GM18511 (cell line): Measurements from ENCODE around the gene TOP2A.

ENCODE experiments used
- ATAC-seq: cut with Tn5 transposase; IDR thresholded peaks from one replicate; pipeline ENCODE4 v1.9.1; 2021; ENCODE audit warnings: mild to moderate bottlenecking, moderate library complexity; ENCODE audit not compliant: unreplicated experiment

Gene TOP2A

DNA sequence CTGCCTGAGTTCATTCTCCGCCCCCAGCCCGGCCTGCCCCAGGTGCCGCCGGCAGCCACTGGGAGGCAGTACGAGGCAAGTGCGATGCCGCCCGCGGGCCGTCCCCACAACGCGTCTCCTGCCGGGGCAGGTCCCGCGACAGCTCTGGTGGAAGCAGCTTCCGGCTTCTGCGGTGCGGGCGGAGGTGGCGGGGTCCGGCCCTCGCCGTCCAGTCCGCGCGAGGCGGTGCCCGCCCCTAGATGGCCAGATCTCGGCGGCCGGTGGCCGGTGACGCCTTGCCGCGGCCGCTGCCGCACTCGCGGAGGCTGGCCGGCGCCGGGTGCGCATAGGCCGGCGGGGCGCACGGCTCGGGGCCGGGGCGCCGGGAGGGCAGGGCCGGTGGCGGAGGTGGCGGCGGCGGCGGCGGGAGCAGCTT, 55.0 kb downstream of the TOP2A start:
- peak; percentile 75 for ATAC-seq

DNA sequence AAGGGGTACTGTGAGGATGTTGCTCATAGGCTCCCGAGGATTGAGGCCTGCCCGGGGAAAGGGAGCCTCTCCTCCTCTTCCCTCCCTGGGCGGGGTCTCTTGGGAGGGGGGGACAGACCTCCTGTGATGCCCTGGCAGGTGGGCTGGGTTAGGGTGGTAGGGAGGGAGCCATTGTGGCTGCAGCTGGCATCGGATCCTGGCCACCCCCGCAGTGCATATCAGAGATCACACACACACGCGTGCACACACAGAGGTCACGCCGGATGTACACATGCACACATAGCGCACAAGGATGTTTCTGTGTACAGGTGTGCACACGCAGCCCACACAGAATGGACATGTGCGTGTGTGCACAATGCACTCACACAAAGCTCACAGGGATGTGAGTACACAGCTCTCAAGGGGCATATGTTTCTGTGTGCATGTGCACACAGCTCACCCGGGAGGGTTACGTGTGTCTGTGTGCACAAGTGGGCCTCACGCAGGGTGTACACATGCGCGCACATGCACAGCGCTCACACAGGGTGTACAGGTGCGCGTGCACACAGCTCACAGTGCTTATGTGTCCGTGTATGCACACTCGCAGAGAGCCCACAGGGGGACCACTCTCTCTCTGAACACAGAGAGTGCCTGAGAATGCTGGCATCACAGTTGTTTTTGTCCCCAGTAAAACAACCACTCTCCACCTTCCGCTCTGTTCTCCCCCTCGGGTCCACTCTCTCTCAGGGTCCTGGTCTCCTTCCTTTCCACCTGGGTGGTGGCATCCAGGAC, 55.6 kb downstream of the TOP2A start:
- ATAC-seq, result peak; percentile 14

DNA sequence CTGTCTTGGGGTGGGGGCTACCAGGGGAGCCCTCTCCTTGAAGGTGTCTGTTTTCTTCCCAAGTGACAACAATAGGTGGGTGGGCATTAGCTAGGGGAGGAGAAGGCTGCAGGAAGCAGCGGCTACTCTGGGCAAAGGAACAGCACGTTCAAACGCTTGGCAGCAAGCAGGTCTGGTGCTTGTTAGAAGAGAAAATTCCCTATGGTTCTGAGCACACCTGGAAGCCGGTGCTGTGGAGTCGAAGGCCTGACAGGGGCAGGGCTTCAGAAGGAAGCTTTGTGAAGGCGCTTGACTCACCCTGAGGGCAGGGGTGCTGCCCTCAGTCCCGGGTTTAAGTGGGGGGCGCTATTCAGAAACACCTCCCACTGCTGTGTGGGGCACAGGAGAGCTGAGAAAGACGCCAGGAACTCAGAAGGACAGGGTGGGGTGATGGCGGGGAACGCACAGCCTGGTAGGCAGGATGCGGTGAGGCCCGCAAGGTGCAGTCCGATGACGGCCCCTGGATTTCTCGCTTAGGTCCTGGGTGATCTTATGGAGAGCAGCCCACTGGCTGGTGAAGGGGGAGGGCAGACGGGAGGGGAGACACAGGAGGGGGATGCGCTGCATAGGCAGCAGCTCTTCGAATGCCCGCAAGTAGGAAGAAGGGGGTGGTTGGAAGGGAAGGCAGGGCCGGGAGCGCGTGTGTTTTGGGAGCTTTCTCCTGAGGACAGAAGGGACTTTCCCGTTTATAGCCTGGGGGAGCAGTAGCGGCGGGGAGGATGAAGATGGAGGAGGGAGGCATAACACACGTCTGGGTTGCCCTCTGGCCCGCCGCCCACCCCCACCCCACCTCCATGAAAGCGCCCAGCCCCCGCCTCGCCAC, 56.4 kb downstream of the TOP2A start:
- ATAC-seq, result no peak

DNA sequence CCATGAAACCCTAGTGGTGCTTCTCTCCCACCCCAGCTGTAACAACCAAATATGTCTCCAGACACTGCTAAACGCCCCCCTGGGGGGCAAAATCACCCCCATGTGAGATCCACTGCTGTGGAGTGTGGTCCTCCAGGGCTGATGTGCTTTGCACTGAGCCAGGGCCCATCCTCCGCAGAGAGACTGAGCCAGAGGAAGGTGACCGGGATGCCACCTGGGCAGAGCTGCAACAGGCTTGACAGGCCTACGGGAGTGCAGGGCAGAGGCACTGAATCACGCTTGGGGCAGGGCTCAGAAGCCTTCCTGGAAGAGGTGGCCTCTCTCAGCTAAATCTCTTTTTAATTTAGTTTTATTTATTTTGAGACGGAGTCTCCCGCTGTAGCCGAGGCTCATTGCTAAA, 57.6 kb downstream of the TOP2A start:
- ATAC-seq, result no peak

DNA sequence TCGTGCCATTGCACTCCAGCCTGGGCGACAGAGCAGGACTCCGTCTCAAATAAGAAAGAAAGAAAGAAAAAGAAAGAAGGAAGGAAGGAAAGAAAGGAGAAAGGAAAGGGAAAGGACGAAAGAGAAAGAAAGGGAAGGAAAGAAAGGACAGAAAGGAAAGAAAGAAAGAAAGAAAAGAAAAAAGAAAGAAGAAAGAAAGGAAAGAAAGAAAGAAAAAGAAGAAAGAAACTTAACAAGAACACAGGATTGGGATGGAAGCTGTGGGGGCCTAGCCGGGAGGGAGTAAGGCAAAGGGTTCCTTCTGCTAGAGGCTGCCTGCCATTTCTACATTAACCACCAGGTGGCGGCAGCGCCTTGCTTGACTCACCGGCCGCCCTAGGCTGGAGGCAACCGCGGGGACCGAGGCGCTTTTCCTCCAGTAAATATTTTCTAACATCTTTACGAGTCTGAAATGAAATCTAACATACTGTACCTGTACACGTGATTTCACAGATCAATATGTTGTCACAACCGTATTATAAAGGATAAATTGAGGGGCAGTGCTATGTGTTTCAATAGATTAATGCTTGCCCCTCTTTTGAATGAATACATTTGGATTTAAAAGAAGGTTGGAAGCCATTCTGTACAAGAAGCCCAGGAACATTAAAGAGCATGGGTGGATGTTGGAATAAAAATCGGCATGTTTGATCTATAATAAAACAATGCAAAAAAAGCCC, 59.2 kb downstream of the TOP2A start:
- ATAC-seq, result no peak

DNA sequence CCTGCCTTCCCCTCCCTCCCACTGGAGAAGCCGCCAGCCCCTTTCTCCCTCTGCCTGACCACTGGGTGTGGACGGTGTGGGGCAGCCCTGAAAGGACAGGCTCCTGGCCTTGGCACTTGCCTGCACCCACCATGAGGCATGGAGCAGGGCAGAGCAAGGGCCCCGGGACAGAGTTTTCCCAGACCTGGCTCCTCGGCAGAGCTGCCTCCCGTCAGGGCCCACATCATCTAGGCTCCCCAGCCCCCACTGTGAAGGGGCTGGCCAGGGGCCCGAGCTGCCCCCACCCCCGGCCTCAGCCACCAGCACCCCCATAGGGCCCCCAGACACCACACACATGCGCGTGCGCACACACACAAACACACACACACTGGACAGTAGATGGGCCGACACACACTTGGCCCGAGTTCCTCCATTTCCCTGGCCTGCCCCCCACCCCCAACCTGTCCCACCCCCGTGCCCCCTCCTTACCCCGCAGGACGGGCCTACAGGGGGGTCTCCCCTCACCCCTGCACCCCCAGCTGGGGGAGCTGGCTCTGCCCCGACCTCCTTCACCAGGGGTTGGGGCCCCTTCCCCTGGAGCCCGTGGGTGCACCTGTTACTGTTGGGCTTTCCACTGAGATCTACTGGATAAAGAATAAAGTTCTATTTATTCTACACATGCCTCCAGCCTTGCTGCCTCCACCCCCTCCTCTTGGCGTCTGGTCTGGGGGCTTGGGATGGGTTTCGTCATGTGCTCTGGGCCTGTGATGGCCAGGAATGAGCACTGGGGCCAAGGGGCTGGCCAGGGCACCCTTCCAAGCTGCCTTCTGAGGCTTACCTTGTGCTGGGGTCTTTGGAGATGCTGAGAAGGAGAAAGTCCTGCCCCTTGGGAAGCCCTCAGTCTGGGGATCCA, 60.5 kb downstream of the TOP2A start:
- no peak for ATAC-seq

DNA sequence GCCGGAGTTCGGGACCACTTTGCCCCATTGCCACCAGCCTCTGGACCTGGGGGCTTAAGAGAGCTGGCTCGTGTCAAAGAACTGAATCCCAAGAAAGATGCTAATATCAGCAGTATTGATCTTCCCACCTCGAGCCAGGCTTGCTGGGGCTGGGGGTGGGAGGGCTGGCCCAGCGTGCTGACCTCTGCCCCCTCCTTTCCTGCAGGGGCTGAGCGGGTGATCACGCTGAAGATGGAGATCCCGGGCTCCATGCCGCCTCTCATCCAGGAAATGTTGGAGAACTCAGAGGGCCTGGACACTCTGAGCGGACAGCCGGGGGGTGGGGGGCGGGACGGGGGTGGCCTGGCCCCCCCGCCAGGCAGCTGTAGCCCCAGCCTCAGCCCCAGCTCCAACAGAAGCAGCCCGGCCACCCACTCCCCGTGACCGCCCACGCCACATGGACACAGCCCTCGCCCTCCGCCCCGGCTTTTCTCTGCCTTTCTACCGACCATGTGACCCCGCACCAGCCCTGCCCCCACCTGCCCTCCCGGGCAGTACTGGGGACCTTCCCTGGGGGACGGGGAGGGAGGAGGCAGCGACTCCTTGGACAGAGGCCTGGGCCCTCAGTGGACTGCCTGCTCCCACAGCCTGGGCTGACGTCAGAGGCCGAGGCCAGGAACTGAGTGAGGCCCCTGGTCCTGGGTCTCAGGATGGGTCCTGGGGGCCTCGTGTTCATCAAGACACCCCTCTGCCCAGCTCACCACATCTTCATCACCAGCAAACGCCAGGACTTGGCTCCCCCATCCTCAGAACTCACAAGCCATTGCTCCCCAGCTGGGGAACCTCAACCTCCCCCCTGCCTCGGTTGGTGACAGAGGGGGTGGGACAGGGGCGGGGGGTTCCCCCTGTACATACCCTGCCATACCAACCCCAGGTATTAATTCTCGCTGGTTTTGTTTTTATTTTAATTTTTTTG, 61.6 kb downstream of the TOP2A start:
- no peak for ATAC-seq

DNA sequence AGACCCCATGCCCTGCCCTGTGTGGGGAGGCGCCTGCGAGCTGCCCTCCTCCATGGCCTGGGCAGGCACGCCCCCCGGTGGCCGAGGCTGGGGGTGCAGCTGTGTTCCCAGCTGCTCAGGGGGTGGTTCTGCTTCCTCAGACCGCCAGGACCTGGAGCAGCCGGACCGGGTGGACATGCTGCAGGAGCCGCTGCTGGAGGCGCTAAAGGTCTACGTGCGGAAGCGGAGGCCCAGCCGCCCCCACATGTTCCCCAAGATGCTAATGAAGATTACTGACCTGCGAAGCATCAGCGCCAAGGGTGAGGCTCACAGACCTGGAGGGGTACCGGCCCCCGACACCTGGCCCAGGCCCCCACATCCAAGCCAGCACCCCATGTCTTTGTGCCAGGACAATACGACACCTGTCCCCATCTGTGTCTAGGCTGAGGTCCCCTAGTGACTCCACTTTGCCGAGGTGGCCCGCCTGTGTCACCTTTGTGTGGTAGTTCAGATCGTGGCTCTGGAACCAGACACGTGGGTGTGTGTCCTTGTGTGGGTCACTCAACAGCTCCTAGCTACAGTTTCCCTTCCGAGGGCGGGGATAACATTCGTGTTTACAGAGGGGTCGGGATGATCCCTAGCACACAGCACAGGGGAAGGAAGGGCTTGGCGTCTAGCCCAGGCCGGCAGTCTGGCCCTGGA, 62.4 kb downstream of the TOP2A start:
- no peak for ATAC-seq

DNA sequence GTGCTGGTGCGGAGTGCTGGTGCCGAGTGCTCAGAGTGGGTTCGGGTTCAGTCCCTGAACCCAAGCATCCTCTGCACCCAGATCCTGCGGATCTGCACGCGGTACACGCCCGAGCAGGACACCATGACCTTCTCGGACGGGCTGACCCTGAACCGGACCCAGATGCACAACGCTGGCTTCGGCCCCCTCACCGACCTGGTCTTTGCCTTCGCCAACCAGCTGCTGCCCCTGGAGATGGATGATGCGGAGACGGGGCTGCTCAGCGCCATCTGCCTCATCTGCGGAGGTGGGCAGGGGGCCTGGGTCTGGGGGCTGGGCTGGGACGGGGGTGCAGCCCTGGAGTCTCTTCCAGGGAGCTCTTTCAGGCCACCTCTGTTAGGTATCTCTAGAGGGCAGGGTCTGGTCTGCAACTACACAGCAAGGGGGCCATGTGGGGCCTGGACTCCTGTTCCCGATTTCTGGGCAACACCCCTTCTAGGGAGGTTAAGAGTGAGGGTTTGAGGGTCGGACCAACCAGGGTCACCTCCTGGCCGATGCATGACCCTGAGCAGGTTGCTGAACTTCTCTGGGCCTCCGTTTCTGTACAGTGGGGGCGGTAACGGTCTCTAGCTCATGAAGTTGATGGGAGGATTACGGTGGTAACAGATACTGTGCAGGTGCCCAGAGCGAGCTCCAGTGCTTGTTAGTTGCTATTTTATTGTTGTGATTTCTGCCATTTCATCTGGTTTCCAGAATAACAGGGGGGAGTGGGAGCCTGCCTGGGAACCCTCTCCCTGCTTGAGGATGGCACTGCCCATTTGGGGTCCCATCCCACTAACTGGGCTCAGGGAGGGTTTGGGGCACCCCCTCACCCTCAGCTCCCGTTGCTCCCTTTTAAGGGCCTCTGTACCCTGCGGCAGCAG, 63.2 kb downstream of the TOP2A start:
- ATAC-seq, result no peak

DNA sequence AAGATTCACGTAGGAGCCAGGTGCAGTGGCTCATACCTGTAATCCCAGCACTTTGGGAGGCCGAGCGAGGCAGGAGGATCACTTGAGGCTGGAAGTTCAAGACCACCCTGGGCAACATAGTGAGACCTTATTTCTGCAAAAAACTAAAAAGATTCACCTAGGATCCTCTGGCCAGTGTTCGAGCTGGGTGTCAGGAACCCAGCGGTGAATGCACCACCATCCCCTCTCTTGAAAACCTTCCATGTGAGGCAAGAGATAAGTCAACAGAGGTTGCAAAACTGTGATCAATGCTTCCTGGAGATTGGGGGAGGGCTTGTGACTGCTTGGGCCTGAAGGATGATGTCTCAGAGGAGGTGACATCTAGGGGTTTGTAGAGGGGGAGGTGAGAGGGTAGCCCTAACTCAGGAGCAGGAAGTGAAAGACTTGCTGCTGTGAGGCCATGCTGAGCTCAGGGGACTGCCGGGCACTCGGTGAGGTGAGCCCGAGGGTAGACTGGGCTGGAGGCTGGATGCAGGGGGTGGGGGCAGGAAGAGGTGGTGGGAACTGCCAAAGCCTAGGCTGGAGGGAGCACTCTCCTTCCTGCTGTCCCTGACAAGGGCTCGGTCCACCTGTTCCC, 64.8 kb downstream of the TOP2A start:
- no peak for ATAC-seq

DNA sequence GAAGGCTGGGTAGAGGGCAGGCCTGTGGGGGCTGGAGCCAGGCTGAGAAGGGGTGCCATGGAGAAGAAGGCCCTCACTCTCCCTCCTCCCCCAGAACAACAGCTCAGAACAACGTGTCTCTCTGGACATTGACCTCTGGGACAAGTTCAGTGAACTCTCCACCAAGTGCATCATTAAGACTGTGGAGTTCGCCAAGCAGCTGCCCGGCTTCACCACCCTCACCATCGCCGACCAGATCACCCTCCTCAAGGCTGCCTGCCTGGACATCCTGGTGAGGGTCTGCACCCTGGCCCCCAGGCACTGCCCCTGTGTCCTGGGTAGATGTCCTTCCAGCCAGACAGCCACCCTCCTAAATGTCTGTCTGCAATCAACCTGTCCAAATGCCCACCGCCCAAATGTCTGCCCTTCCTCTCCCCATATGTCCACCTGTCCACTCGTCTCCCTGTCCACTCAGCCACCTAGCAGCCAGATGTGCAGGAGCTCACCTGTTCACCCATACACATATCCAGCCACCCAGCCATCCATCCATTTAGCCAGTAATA, 65.4 kb downstream of the TOP2A start:
- ATAC-seq, result no peak

DNA sequence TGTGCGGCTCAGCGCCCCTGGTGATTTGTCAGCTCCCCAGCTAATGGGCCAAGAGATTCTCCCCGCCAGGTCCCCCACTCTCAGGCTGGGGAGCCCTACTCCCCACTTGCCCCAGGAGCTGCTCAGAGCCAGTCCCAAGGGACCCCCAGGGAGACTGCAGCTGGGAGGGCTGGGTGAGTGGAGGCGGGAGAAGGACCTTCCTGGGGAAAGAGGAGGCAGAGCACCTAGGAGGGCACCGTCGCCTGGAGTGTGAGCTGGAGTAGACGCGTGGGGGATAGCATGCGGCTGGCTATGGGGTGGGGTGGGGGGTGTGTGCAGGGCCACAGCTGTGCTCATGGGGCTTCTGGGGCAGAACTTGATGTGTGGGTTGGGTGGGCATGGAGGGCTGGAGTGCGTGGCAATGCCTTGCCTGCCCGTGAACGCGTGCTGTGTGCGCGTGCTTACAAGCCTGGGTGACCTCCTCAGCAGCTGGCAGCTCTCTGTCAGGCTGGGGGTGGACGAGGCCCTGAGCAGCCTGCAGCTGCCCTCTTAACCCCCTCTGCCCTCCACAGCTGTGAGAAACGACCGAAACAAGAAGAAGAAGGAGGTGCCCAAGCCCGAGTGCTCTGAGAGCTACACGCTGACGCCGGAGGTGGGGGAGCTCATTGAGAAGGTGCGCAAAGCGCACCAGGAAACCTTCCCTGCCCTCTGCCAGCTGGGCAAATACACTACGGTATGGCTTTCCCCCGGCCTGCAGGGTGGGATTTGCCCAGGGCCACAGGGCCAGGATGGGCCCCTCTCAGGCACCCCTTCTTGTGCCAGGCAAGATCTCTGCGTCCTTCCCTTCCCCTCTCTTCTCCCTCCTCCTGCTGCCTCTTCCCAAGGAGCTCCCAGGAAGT, 66.1 kb downstream of the TOP2A start:
- ATAC-seq, result no peak

DNA sequence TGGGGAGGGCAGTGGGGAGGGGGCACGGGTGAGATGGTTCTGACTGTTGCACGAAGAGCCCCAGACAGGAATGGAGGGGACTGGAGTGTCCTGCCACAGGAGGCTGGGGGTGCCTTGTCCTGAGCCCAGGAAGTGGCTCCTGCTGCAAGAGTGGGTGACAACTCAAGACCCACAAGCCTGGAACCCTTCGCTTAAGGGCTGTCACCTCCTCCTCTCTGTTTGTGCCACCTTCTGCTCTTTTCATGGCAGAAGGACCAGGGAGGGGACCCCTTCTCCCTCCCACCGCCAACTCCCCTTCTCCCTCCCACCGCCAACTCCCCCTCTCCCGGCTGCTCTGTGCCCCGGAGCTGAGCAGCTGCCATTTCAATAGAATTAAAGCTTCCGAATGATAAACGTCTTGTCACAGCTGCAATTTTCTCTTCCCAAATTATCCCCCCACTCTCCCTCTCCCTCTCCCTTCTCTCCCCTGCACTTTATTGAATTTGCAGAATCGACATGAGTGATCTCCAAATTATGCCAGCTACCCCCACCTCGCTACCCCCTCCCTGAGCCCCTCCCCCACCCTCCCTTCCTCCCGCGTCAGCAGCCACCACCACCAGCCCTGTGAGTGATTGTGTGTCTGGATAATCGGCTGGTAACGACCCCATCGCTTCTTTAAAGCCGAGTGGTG, 66.9 kb downstream of the TOP2A start:
- no peak for ATAC-seq

DNA sequence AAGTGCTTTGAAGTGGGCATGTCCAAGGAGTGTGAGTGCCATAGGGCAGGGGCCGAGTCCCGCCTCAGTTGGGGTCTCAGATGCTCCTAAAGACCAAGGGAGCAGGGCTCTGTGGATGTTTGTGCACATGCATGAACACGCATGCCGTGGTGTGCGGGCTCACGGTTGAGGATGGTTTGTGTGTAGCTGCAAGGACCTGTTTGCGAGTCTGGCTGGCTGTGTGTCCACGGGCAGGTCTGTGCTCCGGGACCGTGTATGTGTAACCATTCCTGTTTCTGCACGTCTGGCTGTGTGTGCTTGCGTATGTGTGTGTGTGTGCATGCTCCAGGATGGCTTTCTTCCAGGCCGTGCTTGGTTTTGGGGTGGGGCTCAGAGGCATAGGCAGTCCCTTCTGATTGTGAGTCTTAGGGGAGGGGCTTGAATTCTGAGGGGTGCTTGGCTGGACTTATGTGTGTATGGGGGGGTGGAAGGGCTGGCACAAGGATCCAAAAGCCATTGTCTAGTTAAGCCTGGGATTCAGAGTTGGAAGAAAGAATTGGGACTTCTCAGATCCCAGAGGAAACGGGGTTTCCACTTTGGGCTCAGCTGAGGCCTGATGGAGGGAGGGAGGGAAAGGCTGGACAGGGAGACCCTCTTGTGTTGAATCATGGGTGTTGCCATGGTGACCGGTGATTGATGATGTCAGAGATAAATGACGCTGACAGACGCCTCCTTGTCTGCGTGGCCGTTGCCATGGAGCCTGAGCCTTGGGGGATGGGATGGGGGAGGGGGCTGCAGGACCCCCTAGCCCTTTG, 67.6 kb downstream of the TOP2A start:
- ATAC-seq, result no peak

DNA sequence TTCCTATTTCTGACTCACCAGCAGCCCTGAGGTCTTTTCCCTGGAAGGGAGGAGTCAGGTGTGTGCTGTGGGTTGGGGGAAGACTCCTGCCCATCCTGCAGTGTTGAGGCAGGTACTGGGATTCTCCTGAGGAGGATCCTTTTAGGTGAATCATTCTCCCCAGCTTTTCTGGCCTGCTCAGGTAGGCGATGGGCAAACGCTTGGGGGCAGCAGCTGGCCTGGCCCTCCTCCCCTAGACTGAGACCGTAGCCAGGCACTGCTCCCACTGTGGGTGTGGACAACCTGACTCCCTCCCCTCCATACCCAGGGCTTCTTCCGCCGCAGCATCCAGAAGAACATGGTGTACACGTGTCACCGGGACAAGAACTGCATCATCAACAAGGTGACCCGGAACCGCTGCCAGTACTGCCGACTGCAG, 68.2 kb downstream of the TOP2A start:
- no peak for ATAC-seq
